Pancreas (tissue), 10 donors: ENCODE results near the gene SV2C. TPM values are rescaled to one million over a fixed set of nuclear protein-coding genes. Genes with fewer than 3 reads are reported as not detected.

Experiments used
- ATAC-seq, 4 donors: fragments of 200-7000 bp; cut with Tn5 transposase; one replicate each; pipeline versions ENCODE4 v1.8.0 to v1.9.1; 2020; ENCODE audit warnings: mild to moderate bottlenecking in 4 of 4, moderate library complexity in 4 of 4
- DNase-seq, 6 donors: peaks; one replicate each; pipeline ENCODE4 v3.0.0-alpha.2; 2020
- FAIRE-seq: peaks from 2 replicates; lab custom pipeline; 2012; peaks lifted over from hg19 to GRCh38; lab: Jason Lieb, UNC
- H3K27ac ChIP-seq, 4 donors: fragments of 200-600 bp; sonication (generic); 1 replicate in 3 of 4; 2 replicates in 1 of 4; pipeline versions ENCODE4 v1.5.0 to v1.8.0; 2020
- H3K27me3 ChIP-seq, 4 donors: fragments of 200-600 bp; one replicate each; pipeline ENCODE4 v1.8.0; 2021
- H3K36me3 ChIP-seq, 3 donors: fragments of 200-600 bp; sonication (generic) in 1 of 3; one replicate each; pipeline versions ENCODE4 v1.5.0 to v1.8.0; 2020 to 2021
- H3K4me1 ChIP-seq, 3 donors: fragments of 200-600 bp; one replicate each; pipeline ENCODE4 v1.8.0; 2021
- H3K4me3 ChIP-seq, 4 donors: fragments of 200-600 bp; sonication (generic) in 2 of 4; one replicate each; pipeline versions ENCODE4 v1.5.0 to v1.8.0; 2020 to 2021
- H3K9me3 ChIP-seq, 4 donors: fragments of 200-600 bp; one replicate each; pipeline ENCODE4 v1.8.0; 2021
- WGBS, 2 donors: extraction: QIAGEN DNeasy Blood & Tissue Kit; methylation state at CpG; one replicate each; pipeline ENCODE4 v1.1.7; 2013; 5-methylcytosine and 5-hydroxymethylcytosine counted together
- intact Hi-C, 3 donors: fragments of 100-400 bp; cut with DNase I; formaldehyde crosslinking; loops; one replicate each; pipeline versions ENCODE4 v1.11.1 to v1.14.2; 2022
- polyA plus RNA-seq, 2 donors: library from polyadenylated mRNA; stranded (reverse); fragments of 200-250 nt; gene quantifications; one replicate each; pipeline ENCODE4 v1.2.3, GENCODE V29; 2013
- total RNA-seq, 6 donors: library from RNA; stranded (reverse); fragmentation: NEBNext Ultra II Directional in 4 of 6; extraction: Animal tissue kit (Norgen Biotek cat#: 25700) in 4 of 6; gene quantifications; one replicate each; pipeline versions ENCODE4 v1.2.1 to v1.2.4, GENCODE V29; 2021 to 2023
- TF ChIP-seq, protein P1 (sequence below), 4 donors: fragments of 200-600 bp; sonication (generic) in 3 of 4; IDR thresholded peaks; one replicate each; pipeline versions ENCODE4 v1.5.0 to v1.8.0; 2021; ENCODE audit warnings: antibody characterized with exemption in 4 of 4
- donor health status: healthy with polysubstance abuse.
- donor health status: DM: no; HTN: no; CAD: no; lungs with moderate emphysema.
- donor health status: DM: no; HTN: no; CAD: no.
- donor health status: control.
- donor health status: control.
- donor health status: Bipolar disorder and iron deficiency.
- donor health status: DM: yes; HTN: yes; CAD: no.
- donor health status: DM: no; HTN: no; CAD: no.
- donor health status: DM: no; HTN: no; CAD: no.
- donor health status: DM: yes; HTN: yes; CAD: no.

Gene SV2C
- total and polyA plus RNA-seq, 8 donors: 0.05 to 0.18 (median 0.08) TPM; not detected in 1

- Histone ChIP-seq H3K4me3 (no peak overlapping the region), H3K27me3 (no peaks in the 10 kb centered on the region), H3K36me3 (no peaks in the 10 kb centered on the region), H3K4me1 (no peaks in the 10 kb centered on the region), H3K27ac (no peak overlapping the region), H3K9me3 (no peaks in the 10 kb centered on the region)
- TF ChIP-seq, protein P1, sequence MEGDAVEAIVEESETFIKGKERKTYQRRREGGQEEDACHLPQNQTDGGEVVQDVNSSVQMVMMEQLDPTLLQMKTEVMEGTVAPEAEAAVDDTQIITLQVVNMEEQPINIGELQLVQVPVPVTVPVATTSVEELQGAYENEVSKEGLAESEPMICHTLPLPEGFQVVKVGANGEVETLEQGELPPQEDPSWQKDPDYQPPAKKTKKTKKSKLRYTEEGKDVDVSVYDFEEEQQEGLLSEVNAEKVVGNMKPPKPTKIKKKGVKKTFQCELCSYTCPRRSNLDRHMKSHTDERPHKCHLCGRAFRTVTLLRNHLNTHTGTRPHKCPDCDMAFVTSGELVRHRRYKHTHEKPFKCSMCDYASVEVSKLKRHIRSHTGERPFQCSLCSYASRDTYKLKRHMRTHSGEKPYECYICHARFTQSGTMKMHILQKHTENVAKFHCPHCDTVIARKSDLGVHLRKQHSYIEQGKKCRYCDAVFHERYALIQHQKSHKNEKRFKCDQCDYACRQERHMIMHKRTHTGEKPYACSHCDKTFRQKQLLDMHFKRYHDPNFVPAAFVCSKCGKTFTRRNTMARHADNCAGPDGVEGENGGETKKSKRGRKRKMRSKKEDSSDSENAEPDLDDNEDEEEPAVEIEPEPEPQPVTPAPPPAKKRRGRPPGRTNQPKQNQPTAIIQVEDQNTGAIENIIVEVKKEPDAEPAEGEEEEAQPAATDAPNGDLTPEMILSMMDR (IDR thresholded peaks at IDR 0.05): no peak
- no peak for DNase-seq
- intact Hi-C loops: loop anchor here in 1 of 3 donors (10.0 kb wide), 1 partner anchor 443 kb away; no protein-coding TSS in a partner anchor
- FAIRE-seq: no peak
- ATAC-seq: no peak
Observed at GRCh38 chr5:76177978-76178377, 94.8 kb downstream of the SV2C start.

- H3K4me3 ChIP-seq: no peak overlapping the region
- 44 to 58% methylated on average over 5 of the region's 5 CpGs for WGBS, 2 donors
- H3K36me3 ChIP-seq: no peaks in the 10 kb centered on the region
- no peaks in the 10 kb centered on the region for H3K4me1 ChIP-seq
- ATAC-seq (no peak), DNase-seq (no peak), FAIRE-seq (no peak)
- H3K27me3 ChIP-seq: no peaks in the 10 kb centered on the region
- H3K27ac ChIP-seq: no peak overlapping the region
- TF ChIP-seq, protein P1 (IDR thresholded peaks at IDR 0.05): no peak
- no peaks in the 10 kb centered on the region for H3K9me3 ChIP-seq
- intact Hi-C loops: loop anchor here in 1 of 3 donors (10.0 kb wide), 1 partner anchor 444 kb away; no protein-coding TSS in a partner anchor
Observed at GRCh38 chr5:76178913-76179312, 95.7 kb downstream of the SV2C start.

DNA sequence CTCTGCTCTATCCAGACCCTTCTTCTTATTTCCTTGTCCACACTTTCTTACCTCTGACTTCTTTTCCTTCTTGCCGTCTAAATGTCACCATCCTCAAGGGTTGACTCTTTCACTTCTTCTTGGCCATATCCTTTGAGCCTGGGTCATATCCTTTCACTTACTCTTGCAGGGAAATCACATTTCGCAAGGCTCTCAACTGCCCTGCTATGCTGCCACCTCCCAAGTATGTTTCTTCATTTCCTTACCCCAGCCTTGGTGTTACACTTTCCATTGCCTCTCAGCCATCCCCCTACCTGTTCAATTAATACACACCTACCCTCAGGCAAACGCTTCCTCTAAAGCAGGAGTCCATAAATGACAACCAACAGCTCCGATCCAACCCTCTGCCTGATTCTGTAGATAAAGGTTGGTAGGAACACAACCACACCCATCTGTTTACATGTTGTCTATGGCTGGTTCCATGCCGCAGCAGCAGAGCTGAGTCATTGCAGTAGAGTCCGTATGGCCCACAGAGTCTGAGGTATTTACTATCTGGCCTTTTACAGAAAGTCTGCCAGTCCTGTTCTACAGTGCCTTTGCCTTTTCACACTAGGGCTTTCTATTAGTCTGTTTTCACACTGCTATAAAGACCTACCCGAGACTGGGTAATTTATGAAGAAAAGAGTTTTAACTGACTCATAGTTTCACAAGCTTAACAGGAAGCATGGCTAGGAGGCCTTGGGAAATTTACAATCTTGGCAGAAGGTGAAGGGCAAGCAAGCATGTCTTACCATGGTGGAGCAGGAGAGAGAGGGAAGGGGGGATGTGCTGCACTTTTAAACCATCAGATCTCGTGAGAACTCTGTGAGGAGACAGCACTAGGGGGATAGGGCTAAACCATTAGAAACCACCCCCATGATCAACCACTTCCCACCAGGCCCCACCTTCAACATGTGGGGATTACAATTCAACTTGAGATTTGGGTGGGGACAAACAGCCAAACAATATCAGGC is 97.9 kb downstream of the SV2C start:
- H3K27ac ChIP-seq: no peak overlapping the region
- DNase-seq: no peak

GRCh38 chr5:76187386-76187785 is 104.2 kb downstream of the SV2C start:
- TF ChIP-seq, protein P1 (IDR thresholded peaks at IDR 0.05): no peak
- intact Hi-C loops: no loop called here
- ATAC-seq: no peak

More for the DNA sequence above, 97.9 kb downstream of the SV2C start:
- no peaks in the 10 kb centered on the region for H3K4me1 ChIP-seq
- H3K4me3 ChIP-seq: no peak overlapping the region
- TF ChIP-seq, protein P1 (IDR thresholded peaks at IDR 0.05): no peak
- FAIRE-seq (no peak), ATAC-seq (no peak)
- H3K27me3 ChIP-seq: no peaks in the 10 kb centered on the region
- 85 to 88% methylated on average over 8 of the region's 8 CpGs for WGBS, 2 donors
- H3K9me3 ChIP-seq: no peaks in the 10 kb centered on the region
- H3K36me3 ChIP-seq: no peaks in the 10 kb centered on the region
- intact Hi-C loops: no loop called here

GRCh38 chr5:76190356-76190755 is 107.2 kb downstream of the SV2C start:
- FAIRE-seq (no peak), DNase-seq (no peak), ATAC-seq (no peak)
- TF ChIP-seq, protein P1 (IDR thresholded peaks at IDR 0.05): no peak
- no peaks in the 10 kb centered on the region for H3K9me3 ChIP-seq
- no peaks in the 10 kb centered on the region for H3K27me3 ChIP-seq
- H3K4me1 ChIP-seq: no peaks in the 10 kb centered on the region
- H3K27ac ChIP-seq: no peak overlapping the region
- 76 to 93% methylated on average over 3 of the region's 3 CpGs for WGBS, 2 donors
- H3K36me3 ChIP-seq: no peaks in the 10 kb centered on the region
- intact Hi-C loops: no loop called here
- H3K4me3 ChIP-seq: no peak overlapping the region

More at GRCh38 chr5:76187386-76187785, 104.2 kb downstream of the SV2C start:
- no peaks in the 10 kb centered on the region for H3K36me3 ChIP-seq
- no peak for FAIRE-seq
- no peaks in the 10 kb centered on the region for H3K9me3 ChIP-seq
- H3K4me3 ChIP-seq: no peak overlapping the region
- no peaks in the 10 kb centered on the region for H3K4me1 ChIP-seq
- no peak for DNase-seq
- no peak overlapping the region for H3K27ac ChIP-seq
- H3K27me3 ChIP-seq: no peaks in the 10 kb centered on the region
